A673 (cell line): ENCODE measurements around the gene MOV10. TPM values are rescaled to one million over a fixed set of nuclear protein-coding genes. Genes with fewer than 3 reads are reported as not detected.

Source experiments
- BruUV-seq: library from RNA; stranded (reverse); fragments of 400-500 nt; replicated peaks from 2 replicates; lab custom pipeline; 2021; lab: Mats Ljungman, UMichigan
- CTCF ChIA-PET: fragments of 300-600 bp; sonication (Branson Sonifier 250); formaldehyde crosslinking; loops from one replicate; lab custom pipeline; 2022; ENCODE audit warnings: antibody characterized with exemption; lab: Charles Lee
- POLR2A ChIA-PET: fragments of 300-600 bp; sonication (Branson Sonifier 250); formaldehyde crosslinking; loops from one replicate; lab custom pipeline; 2022; ENCODE audit warnings: antibody characterized with exemption; ENCODE audit not compliant: low non-redundant PET; lab: Charles Lee
- DNase-seq: peaks from one replicate; pipeline ENCODE4 v3.0.0-alpha.2; 2015; ENCODE audit warnings: low spot score
- H3K27ac ChIP-seq: fragments of 200-600 bp; sonication (generic); 2 replicates; pipeline ENCODE4 v1.5.1; 2016; ENCODE audit warnings: mixed run types, low read depth, mild to moderate bottlenecking, mixed read lengths, antibody characterized with exemption, low read length; ENCODE audit not compliant: poor library complexity, severe bottlenecking
- H3K27me3 ChIP-seq: fragments of 200-600 bp; sonication (generic); replicated peaks from 2 replicates; pipeline ENCODE4 v1.6.1; 2017; ENCODE audit warnings: mixed run types, low read depth, mild to moderate bottlenecking, mixed read lengths, antibody characterized with exemption, low read length; ENCODE audit not compliant: insufficient read depth, poor library complexity
- H3K36me3 ChIP-seq: fragments of 200-600 bp; sonication (generic); 2 replicates; pipeline ENCODE4 v1.6.1; 2016; ENCODE audit warnings: mixed run types, mild to moderate bottlenecking, mixed read lengths, antibody characterized with exemption, low read length; ENCODE audit not compliant: insufficient read depth, poor library complexity, severe bottlenecking
- H3K4me1 ChIP-seq: fragments of 200-600 bp; sonication (generic); 2 replicates; pipeline ENCODE4 v1.6.1; 2017; ENCODE audit warnings: mixed run types, mild to moderate bottlenecking, mixed read lengths, antibody characterized with exemption, low read length; ENCODE audit not compliant: insufficient read depth, poor library complexity, severe bottlenecking
- H3K4me3 ChIP-seq: fragments of 200-600 bp; sonication (generic); 2 replicates; pipeline ENCODE4 v1.5.1; 2016; ENCODE audit warnings: low read depth, mixed run types, mild to moderate bottlenecking, mixed read lengths, low read length; ENCODE audit not compliant: poor library complexity, severe bottlenecking
- H3K9me3 ChIP-seq: fragments of 200-600 bp; sonication (generic); 2 replicates; pipeline ENCODE4 v1.6.1; 2016; ENCODE audit warnings: mixed run types, low read depth, mild to moderate bottlenecking, mixed read lengths, antibody characterized with exemption, low read length; ENCODE audit not compliant: poor library complexity, severe bottlenecking
- EZH2 ChIP-seq: fragments of 200-600 bp; sonication (generic); IDR thresholded peaks from 2 replicates; pipeline ENCODE4 v1.6.1; 2017; ENCODE audit warnings: borderline replicate concordance, low read depth, mild to moderate bottlenecking, mixed read lengths, antibody characterized with exemption, low read length; ENCODE audit not compliant: poor library complexity, severe bottlenecking
- intact Hi-C: fragments of 100-400 bp; cut with micrococcal nuclease; formaldehyde crosslinking; loops from one replicate; pipeline ENCODE4 v1.10.0; 2022; ENCODE audit not compliant: unreplicated experiment
- total RNA-seq: library from RNA; stranded (reverse); gene quantifications from 2 replicates; pipeline ENCODE4 v1.2.3, GENCODE V29; 2021
- TF ChIP-seq, protein P1 (sequence below): fragments of 300-800, 200-600 bp; sonication (generic); conservative IDR thresholded peaks from 2 replicates; pipeline ENCODE4 v1.5.1; 2017; ENCODE audit warnings: low read depth, mild to moderate bottlenecking, antibody characterized with exemption, low read length, moderate library complexity, mixed read lengths

MOV10 gene
- total RNA-seq, 1 experiment from 2014 or later, result 87.1 TPM

DNA sequence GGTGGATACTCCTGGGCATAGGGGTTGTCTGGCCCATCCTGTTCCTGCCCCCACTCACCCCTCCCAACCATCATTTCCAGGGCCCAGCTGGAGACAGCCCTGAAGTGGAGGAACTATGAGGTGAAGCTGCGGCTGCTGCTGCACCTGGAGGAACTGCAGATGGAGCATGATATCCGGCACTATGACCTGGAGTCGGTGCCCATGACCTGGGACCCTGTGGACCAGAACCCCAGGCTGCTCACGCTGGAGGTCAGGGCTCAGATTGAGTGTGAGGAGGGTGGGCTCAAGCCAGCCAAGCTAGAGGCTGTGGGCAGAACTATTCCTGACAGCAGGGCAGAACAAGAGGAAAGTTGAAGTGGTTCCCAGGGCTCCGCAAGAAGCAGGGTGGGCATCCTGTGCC lies 18.2 kb downstream of the MOV10 start:
- intact Hi-C loops, result no loop called here
- no peaks in the 10 kb centered on the region for H3K9me3 ChIP-seq
- TF ChIP-seq EZH2, result no peak
- TF ChIP-seq, protein P1, sequence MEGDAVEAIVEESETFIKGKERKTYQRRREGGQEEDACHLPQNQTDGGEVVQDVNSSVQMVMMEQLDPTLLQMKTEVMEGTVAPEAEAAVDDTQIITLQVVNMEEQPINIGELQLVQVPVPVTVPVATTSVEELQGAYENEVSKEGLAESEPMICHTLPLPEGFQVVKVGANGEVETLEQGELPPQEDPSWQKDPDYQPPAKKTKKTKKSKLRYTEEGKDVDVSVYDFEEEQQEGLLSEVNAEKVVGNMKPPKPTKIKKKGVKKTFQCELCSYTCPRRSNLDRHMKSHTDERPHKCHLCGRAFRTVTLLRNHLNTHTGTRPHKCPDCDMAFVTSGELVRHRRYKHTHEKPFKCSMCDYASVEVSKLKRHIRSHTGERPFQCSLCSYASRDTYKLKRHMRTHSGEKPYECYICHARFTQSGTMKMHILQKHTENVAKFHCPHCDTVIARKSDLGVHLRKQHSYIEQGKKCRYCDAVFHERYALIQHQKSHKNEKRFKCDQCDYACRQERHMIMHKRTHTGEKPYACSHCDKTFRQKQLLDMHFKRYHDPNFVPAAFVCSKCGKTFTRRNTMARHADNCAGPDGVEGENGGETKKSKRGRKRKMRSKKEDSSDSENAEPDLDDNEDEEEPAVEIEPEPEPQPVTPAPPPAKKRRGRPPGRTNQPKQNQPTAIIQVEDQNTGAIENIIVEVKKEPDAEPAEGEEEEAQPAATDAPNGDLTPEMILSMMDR, result no peak
- H3K4me1 ChIP-seq, result no peaks in the 10 kb centered on the region
- no peak overlapping the region for H3K27ac ChIP-seq
- BruUV-seq, result no TSS peak
- DNase-seq, result no peak
- H3K4me3 ChIP-seq, result no peak overlapping the region
- ChIA-PET CTCF (no interaction called here), POLR2A (no interaction called here)
- peaks cover 52% of the 10 kb centered on the region for H3K36me3 ChIP-seq
- H3K27me3 ChIP-seq, result no peaks in the 10 kb centered on the region

- intact Hi-C loops, result no loop called here
- H3K27ac ChIP-seq, result no peak overlapping the region
- no peaks in the 10 kb centered on the region for H3K27me3 ChIP-seq
- ChIA-PET CTCF (no interaction called here), POLR2A (no interaction called here)
- H3K36me3 ChIP-seq, result peaks cover 63% of the 10 kb centered on the region
- no peak overlapping the region for H3K4me3 ChIP-seq
- TF ChIP-seq, protein P1, result no peak
- no peak for TF ChIP-seq EZH2
- no peaks in the 10 kb centered on the region for H3K9me3 ChIP-seq
- H3K4me1 ChIP-seq, result no peaks in the 10 kb centered on the region
- DNase-seq, result no peak
- no TSS peak for BruUV-seq
Measured at GRCh38 chr1:112693821-112694220, 19.4 kb downstream of the MOV10 start.

DNA sequence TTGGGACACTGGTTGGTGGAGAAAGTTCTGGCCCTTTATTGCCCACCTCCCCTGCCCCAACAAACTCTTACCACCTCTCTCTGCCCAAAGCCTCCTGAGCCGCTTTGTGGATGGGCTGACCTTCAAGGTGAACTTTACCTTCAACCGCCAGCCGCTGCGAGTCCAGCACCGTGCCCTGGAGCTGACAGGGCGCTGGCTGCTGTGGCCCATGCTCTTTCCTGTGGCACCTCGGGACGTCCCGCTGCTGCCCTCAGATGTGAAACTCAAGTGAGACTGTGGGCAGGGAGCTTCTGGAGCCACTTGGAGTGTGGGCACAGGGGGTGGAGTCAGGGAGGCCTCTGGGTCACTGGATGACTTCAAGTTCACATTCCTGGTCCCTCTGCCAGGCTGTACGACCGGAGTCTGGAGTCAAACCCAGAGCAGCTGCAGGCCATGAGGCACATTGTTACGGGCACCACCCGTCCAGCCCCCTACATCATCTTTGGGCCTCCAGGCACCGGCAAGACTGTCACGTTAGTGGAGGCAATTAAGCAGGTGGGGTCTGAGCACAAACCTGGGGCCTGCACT lies 20.0 kb downstream of the MOV10 start:
- H3K4me1 ChIP-seq, result no peaks in the 10 kb centered on the region
- H3K9me3 ChIP-seq, result no peaks in the 10 kb centered on the region
- H3K27me3 ChIP-seq, result no peaks in the 10 kb centered on the region
- no peak for DNase-seq
- ChIA-PET POLR2A (no interaction called here), CTCF (interaction anchor here (0.6 kb wide), 1 partner anchor 10 kb away, joined by 3 read pairs; no protein-coding TSS in a partner anchor)
- H3K4me3 ChIP-seq, result no peak overlapping the region
- no peak overlapping the region for H3K27ac ChIP-seq
- TF ChIP-seq EZH2, result no peak
- TF ChIP-seq, protein P1, result no peak
- intact Hi-C loops, result no loop called here
- no TSS peak for BruUV-seq
- peaks cover 70% of the 10 kb centered on the region for H3K36me3 ChIP-seq
